ENCODE results near the gene CPAMD8. TPM values are rescaled to one million over a fixed set of nuclear protein-coding genes. Genes with fewer than 3 reads are reported as not detected.

Gene CPAMD8
- total and polyA plus RNA-seq, 2 experiments from 2014 or later: 7.9 to 17.6 TPM

GRCh38 chr19:16880884-16881554 is 145.6 kb downstream of the CPAMD8 start:
- no peak overlapping the region for H3K4me2 ChIP-seq
- no peaks in the 10 kb centered on the region for H3K9me2 ChIP-seq (replicated peaks; ENCODE audit: insufficient read depth)
- H3K27me3 ChIP-seq: no peaks in the 10 kb centered on the region
- H2AFZ ChIP-seq: no peak overlapping the region
- no peak overlapping the region for H3K27ac ChIP-seq
- H4K20me1 ChIP-seq (ENCODE audit: insufficient read depth, poor library complexity, severe bottlenecking): no peaks in the 10 kb centered on the region
- no peaks in the 10 kb centered on the region for H3K79me2 ChIP-seq
- TF ChIP-seq CTCF (IDR thresholded peaks at IDR 0.05; ENCODE audit: poor library complexity): no peak
- no peak for TF ChIP-seq EZH2 (IDR thresholded peaks at IDR 0.05; ENCODE audit: borderline replicate concordance)
- no peak for TF ChIP-seq EZH2phosphoT487 (IDR thresholded peaks at IDR 0.05; ENCODE audit: low read depth, severe bottlenecking, unreplicated experiment)
- no peaks in the 10 kb centered on the region for H3K4me1 ChIP-seq (ENCODE audit: insufficient read depth)
- WGBS (ENCODE audit: low lambda C conversion rate, missing lambda C conversion rate): 98% methylated on average over 8 of the region's 8 CpGs
- no peaks in the 10 kb centered on the region for H3K36me3 ChIP-seq (replicated peaks; ENCODE audit: insufficient read depth, low read depth)
- no peak for DNase-seq (ENCODE audit: low spot score)
- H3K4me3 ChIP-seq: no peak overlapping the region
- no peaks in the 10 kb centered on the region for H3K9me3 ChIP-seq (ENCODE audit: low read depth)

GRCh38 chr19:16878181-16878965 is 148.2 kb downstream of the CPAMD8 start:
- no peak overlapping the region for H3K27ac ChIP-seq
- no peak overlapping the region for H3K4me3 ChIP-seq
- no peaks in the 10 kb centered on the region for H3K4me1 ChIP-seq (ENCODE audit: insufficient read depth)
- no peaks in the 10 kb centered on the region for H3K27me3 ChIP-seq
- no peaks in the 10 kb centered on the region for H4K20me1 ChIP-seq (ENCODE audit: insufficient read depth, poor library complexity, severe bottlenecking)
- H3K79me2 ChIP-seq: peaks cover 12% of the 10 kb centered on the region
- no peaks in the 10 kb centered on the region for H3K9me3 ChIP-seq (ENCODE audit: low read depth)
- no peak overlapping the region for H2AFZ ChIP-seq
- no peak for DNase-seq (ENCODE audit: low spot score)
- no peak overlapping the region for H3K4me2 ChIP-seq
- H3K36me3 ChIP-seq (replicated peaks; ENCODE audit: insufficient read depth, low read depth): no peaks in the 10 kb centered on the region
- WGBS (ENCODE audit: low lambda C conversion rate, missing lambda C conversion rate): 97% methylated on average over 55 of the region's 55 CpGs
- no peaks in the 10 kb centered on the region for H3K9me2 ChIP-seq (replicated peaks; ENCODE audit: insufficient read depth)
- no peak for TF ChIP-seq CTCF (IDR thresholded peaks at IDR 0.05; ENCODE audit: poor library complexity)
- no peak for TF ChIP-seq EZH2 (IDR thresholded peaks at IDR 0.05; ENCODE audit: borderline replicate concordance)
- TF ChIP-seq EZH2phosphoT487 (IDR thresholded peaks at IDR 0.05; ENCODE audit: low read depth, severe bottlenecking, unreplicated experiment): no peak

GRCh38 chr19:16877581-16877980 is 149.0 kb downstream of the CPAMD8 start:
- no peak overlapping the region for H3K4me3 ChIP-seq
- TF ChIP-seq EZH2 (IDR thresholded peaks at IDR 0.05; ENCODE audit: borderline replicate concordance) (no peak), EZH2phosphoT487 (IDR thresholded peaks at IDR 0.05; ENCODE audit: low read depth, severe bottlenecking, unreplicated experiment) (no peak), CTCF (IDR thresholded peaks at IDR 0.05; ENCODE audit: poor library complexity) (no peak)
- no peak overlapping the region for H3K4me2 ChIP-seq
- peaks cover 15% of the 10 kb centered on the region for H3K79me2 ChIP-seq
- DNase-seq (ENCODE audit: low spot score): no peak
- no peaks in the 10 kb centered on the region for H3K9me2 ChIP-seq (replicated peaks; ENCODE audit: insufficient read depth)
- H3K36me3 ChIP-seq (replicated peaks; ENCODE audit: insufficient read depth, low read depth): no peaks in the 10 kb centered on the region
- H3K27ac ChIP-seq: no peak overlapping the region
- H4K20me1 ChIP-seq (ENCODE audit: insufficient read depth, poor library complexity, severe bottlenecking): no peaks in the 10 kb centered on the region
- no peaks in the 10 kb centered on the region for H3K4me1 ChIP-seq (ENCODE audit: insufficient read depth)
- H2AFZ ChIP-seq: no peak overlapping the region
- H3K9me3 ChIP-seq (ENCODE audit: low read depth): no peaks in the 10 kb centered on the region
- 98% methylated on average over 11 of the region's 11 CpGs for WGBS (ENCODE audit: low lambda C conversion rate, missing lambda C conversion rate)
- no peaks in the 10 kb centered on the region for H3K27me3 ChIP-seq
